Vagina (tissue), 2 donors: ENCODE results near the gene CACNA1H. TPM values are rescaled to one million over a fixed set of nuclear protein-coding genes. Genes with fewer than 3 reads are reported as not detected.

Experiments
- DNase-seq, 2 donors: peaks; one replicate each; pipeline ENCODE4 v3.0.0-alpha.2; 2017; ENCODE audit errors: extremely low spot score in 2 of 2
- H3K27ac ChIP-seq: fragments of 200-600 bp; sonication (generic); one replicate; pipeline ENCODE4 v1.5.1; 2019
- H3K27me3 ChIP-seq: fragments of 200-600 bp; sonication (generic); one replicate; pipeline ENCODE4 v1.5.1; 2019
- H3K36me3 ChIP-seq, 2 donors: fragments of 200-600 bp; sonication (generic); one replicate each; pipeline ENCODE4 v1.5.1; 2017 to 2019
- H3K4me1 ChIP-seq: fragments of 200-600 bp; sonication (generic); one replicate; pipeline ENCODE4 v1.5.1; 2019
- H3K4me3 ChIP-seq, 2 donors: fragments of 200-600 bp; sonication (generic); 1 replicate in 1 of 2; 2 replicates in 1 of 2; pipeline ENCODE4 v1.5.1; 2016 to 2019
- H3K9me3 ChIP-seq: fragments of 200-600 bp; sonication (generic); one replicate; pipeline ENCODE4 v1.5.1; 2019
- POLR2A ChIP-seq, 2 donors: fragments of 450-650 bp; IDR thresholded peaks; one replicate each; pipeline ENCODE4 v1.6.1; 2017; ENCODE audit warnings: antibody characterized with exemption in 2 of 2, mild to moderate bottlenecking in 2 of 2, moderate library complexity in 2 of 2
- POLR2AphosphoS5 ChIP-seq, 2 donors: sonication (generic); formaldehyde crosslinking; IDR thresholded peaks; one replicate each; pipeline ENCODE4 v1.9.0; 2017; ENCODE audit warnings: antibody characterized with exemption in 2 of 2, mild to moderate bottlenecking in 2 of 2, low read depth in 1 of 2; ENCODE audit not compliant: insufficient read depth in 1 of 2
- intact Hi-C: fragments of 100-400 bp; cut with DNase I; formaldehyde crosslinking; loops from one replicate; pipeline ENCODE4 v1.15.1; 2023
- total RNA-seq: library from RNA; depleted of rRNA; stranded (reverse); fragments of >200 nt; gene quantifications from one replicate; pipeline ENCODE4 v1.2.3, GENCODE V29; 2016
- TF ChIP-seq, protein P1 (sequence below), 3 experiments: fragments of 450-650 bp in 2 of 3; fragments of 200-600 bp in 1 of 3; sonication (generic) in 1 of 3; IDR thresholded peaks; one replicate each; pipeline ENCODE4 v1.5.1; 2017 to 2019; ENCODE audit warnings: antibody characterized with exemption in 3 of 3, mild to moderate bottlenecking in 2 of 3, moderate library complexity in 2 of 3

CACNA1H gene
- total RNA-seq, 1 donor from 2014 or later, result 10.8 TPM

DNA sequence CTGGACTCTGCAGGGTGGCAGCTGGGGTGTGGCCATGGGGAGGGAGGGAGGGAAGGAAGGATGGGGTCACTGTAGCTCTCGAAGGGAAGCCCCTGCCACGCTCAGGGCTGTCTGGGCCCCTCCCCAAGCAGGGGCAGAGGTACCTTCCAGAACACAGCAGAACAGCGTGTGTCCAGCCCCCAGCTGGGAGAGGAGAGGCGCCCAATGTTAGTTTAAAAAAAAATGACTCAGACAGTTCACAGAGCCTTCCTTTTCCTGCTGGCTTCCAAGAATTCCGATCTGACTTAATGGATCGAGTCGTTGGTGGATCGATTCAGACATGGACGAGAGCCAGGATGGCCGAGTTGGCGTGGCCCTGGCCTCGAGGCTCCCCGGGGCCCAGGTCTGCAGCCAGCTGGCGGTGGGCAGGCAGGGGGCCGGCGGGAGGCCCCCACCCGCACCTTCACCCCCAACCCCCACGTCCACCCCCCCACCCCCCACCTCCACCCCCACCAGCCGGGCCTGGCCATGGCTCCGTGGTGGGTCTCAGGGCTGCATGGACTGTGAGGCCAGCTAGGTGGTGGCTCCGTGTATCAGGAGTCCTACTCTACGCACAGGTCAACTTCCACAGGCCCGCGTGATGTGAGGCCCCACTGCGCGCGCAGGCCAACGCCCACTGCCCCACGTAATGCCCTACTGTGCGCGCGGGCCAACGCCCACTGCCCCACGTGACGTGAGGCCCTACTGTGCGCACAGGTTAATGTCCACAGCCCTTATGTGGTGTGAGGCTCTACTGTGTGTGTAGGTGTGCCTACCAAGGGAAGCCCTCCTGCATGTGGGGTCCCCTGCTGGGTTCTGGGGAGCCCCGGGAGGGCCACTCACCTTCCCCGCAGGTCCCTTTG is 21.8 kb downstream of the CACNA1H start:
- TF ChIP-seq POLR2AphosphoS5 (IDR thresholded peaks at IDR 0.05; ENCODE audit: insufficient read depth in 1 of 2, low read depth in 1 of 2) (no peak), POLR2A (IDR thresholded peaks at IDR 0.05) (no peak)
- TF ChIP-seq, protein P1, sequence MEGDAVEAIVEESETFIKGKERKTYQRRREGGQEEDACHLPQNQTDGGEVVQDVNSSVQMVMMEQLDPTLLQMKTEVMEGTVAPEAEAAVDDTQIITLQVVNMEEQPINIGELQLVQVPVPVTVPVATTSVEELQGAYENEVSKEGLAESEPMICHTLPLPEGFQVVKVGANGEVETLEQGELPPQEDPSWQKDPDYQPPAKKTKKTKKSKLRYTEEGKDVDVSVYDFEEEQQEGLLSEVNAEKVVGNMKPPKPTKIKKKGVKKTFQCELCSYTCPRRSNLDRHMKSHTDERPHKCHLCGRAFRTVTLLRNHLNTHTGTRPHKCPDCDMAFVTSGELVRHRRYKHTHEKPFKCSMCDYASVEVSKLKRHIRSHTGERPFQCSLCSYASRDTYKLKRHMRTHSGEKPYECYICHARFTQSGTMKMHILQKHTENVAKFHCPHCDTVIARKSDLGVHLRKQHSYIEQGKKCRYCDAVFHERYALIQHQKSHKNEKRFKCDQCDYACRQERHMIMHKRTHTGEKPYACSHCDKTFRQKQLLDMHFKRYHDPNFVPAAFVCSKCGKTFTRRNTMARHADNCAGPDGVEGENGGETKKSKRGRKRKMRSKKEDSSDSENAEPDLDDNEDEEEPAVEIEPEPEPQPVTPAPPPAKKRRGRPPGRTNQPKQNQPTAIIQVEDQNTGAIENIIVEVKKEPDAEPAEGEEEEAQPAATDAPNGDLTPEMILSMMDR (IDR thresholded peaks at IDR 0.05), result no peak
- Histone ChIP-seq H3K27me3 (no peaks in the 10 kb centered on the region), H3K27ac (no peak overlapping the region), H3K9me3 (no peaks in the 10 kb centered on the region), H3K36me3 (no peaks in the 10 kb centered on the region), H3K4me1 (peaks cover 9% of the 10 kb centered on the region), H3K4me3 (no peak overlapping the region)
- no peak for DNase-seq
- intact Hi-C loops, result no loop called here

DNA sequence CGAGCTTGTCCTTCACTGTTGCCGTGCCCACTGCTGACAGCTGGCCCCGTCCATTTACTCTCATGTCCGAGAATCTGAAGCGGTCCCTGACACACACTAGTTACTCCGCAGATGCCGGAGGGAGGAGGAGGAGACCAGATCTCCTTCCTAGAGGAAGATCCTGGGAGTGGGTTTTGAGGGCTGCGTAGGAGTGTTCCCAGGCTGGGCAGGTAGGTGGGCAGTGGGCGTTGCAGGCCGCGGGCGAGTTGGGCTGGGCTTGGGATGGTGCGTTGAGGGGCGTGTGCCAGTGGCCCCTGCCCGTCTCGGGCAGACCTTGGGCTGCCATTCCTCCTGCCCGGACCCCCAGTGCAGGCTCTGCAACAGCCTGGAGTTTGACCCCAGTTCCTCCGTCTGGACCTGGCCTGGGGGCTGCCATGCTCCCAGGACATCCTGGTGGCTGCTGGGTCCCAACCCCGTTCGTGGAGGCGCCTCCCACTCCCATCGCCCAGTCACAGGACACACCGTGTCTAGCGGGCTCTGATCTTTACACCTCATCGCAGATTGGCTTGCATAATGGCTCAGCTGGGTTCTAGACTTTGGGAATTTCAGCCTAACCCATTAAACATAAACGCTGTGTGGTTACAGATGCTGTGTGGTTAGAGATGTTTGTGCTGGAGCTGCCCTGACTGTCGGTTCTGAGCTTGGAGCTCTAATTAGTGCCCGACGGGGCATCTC is 22.8 kb downstream of the CACNA1H start:
- intact Hi-C loops, result no loop called here
- no peaks in the 10 kb centered on the region for H3K27me3 ChIP-seq
- peaks cover 11% of the 10 kb centered on the region for H3K4me1 ChIP-seq
- TF ChIP-seq POLR2AphosphoS5 (IDR thresholded peaks at IDR 0.05; ENCODE audit: insufficient read depth in 1 of 2, low read depth in 1 of 2), result no peak
- TF ChIP-seq, protein P1 (IDR thresholded peaks at IDR 0.05), result no peak
- TF ChIP-seq POLR2A (IDR thresholded peaks at IDR 0.05), result no peak
- DNase-seq, result no peak
- no peaks in the 10 kb centered on the region for H3K9me3 ChIP-seq
- H3K27ac ChIP-seq, result no peak overlapping the region
- no peaks in the 10 kb centered on the region for H3K36me3 ChIP-seq
- no peak overlapping the region for H3K4me3 ChIP-seq

DNA sequence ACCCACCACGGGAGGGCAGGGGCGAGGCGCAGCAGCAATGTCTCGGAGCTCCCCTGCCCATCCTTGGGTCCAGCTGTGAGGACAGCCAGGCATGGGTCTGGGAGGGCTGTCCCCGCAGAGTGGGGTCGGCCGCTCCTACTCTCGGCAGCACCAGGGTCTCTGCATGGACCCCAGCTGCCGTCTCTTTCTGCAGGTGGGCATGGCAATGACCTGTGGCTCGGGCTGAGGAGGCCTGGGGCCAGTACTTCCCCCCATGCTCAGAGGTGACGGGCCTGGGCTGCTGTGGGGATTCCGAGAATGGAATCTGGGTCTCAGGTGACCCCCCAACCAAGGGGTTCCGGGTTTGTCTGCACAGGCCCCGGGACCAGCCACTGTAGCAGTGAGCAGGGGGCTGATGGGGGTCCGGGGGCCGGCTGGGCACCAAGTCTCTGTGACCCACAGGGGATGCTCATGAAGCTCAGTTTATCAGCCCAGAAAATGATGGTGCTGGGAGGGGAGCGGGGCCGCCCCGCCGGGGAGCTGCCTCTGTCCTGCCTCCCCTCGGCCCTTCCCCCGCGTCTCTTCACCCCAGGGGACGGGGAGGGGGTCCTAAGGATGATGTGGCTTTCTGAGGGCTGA is 23.5 kb downstream of the CACNA1H start:
- Histone ChIP-seq H3K27ac (no peak overlapping the region), H3K9me3 (no peaks in the 10 kb centered on the region), H3K4me3 (no peak overlapping the region), H3K27me3 (no peaks in the 10 kb centered on the region), H3K36me3 (no peaks in the 10 kb centered on the region), H3K4me1 (peaks cover 6% of the 10 kb centered on the region)
- DNase-seq, result no peak
- TF ChIP-seq POLR2AphosphoS5 (IDR thresholded peaks at IDR 0.05; ENCODE audit: insufficient read depth in 1 of 2, low read depth in 1 of 2), result no peak
- TF ChIP-seq, protein P1 (IDR thresholded peaks at IDR 0.05), result no peak
- intact Hi-C loops, result no loop called here

DNA sequence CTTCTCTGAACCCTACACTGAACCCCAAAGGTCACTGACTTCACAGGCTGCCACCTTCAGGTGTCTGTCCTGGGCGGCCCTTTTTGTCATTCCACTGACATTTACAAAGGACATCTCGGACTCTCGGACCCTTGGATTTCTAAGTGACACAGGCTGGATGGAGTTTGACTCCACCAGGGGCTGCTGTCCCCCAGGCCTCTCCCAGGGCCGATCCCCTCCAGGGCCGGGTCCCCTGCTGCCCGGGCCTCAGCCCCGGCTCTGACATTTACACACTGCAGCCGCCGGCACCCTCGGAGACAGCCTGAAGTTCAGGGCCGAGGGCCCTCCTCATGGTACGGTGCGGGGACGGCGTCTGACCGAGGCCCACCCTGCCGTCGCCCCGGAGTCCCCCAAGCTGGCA is 24.1 kb downstream of the CACNA1H start:
- peaks cover 10% of the 10 kb centered on the region for H3K4me1 ChIP-seq
- no peak overlapping the region for H3K4me3 ChIP-seq
- no peak for TF ChIP-seq POLR2AphosphoS5 (IDR thresholded peaks at IDR 0.05; ENCODE audit: insufficient read depth in 1 of 2, low read depth in 1 of 2)
- TF ChIP-seq POLR2A (IDR thresholded peaks at IDR 0.05), result no peak
- TF ChIP-seq, protein P1 (IDR thresholded peaks at IDR 0.05), result no peak
- DNase-seq, result no peak
- H3K36me3 ChIP-seq, result no peaks in the 10 kb centered on the region
- no peaks in the 10 kb centered on the region for H3K27me3 ChIP-seq
- intact Hi-C loops, result no loop called here
- H3K9me3 ChIP-seq, result no peaks in the 10 kb centered on the region
- no peak overlapping the region for H3K27ac ChIP-seq
